Measurements from ENCODE around the gene NRG3. TPM values are rescaled to one million over a fixed set of nuclear protein-coding genes. Genes with fewer than 3 reads are reported as not detected.

Gene NRG3
- total RNA-seq, 1 experiment from 2014 or later = not detected

DNA sequence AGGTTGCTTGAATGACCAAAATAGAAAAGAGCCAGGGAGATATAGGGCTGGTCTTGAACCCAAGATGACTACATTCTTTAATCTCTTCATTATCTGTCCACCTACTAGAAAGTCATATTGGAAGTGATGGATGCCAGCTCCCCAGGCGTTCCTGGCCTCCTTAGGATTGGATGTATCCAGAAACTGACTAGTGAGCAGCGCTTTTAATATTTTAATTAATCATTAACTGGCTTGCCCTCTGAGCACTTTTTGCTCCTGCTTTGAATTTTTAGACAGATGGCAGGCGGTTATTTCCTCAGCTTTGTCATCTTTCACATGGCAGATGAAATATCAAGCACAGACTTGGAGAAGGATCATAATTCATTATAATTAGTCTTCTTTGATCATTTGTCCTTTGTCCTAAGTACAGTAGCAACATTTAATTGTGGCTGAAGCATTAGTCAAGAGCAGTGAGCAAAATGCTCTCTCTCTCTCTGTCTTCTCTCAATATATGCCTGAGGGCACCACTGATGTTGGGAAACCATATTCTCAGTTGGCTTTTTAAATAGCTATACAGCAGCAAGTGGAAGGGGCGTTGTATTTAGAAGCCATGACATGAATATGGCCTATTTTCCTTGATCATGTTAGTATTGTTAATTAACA, 588.0 kb downstream of the NRG3 start (continued):
- TF ChIP-seq, protein P1, sequence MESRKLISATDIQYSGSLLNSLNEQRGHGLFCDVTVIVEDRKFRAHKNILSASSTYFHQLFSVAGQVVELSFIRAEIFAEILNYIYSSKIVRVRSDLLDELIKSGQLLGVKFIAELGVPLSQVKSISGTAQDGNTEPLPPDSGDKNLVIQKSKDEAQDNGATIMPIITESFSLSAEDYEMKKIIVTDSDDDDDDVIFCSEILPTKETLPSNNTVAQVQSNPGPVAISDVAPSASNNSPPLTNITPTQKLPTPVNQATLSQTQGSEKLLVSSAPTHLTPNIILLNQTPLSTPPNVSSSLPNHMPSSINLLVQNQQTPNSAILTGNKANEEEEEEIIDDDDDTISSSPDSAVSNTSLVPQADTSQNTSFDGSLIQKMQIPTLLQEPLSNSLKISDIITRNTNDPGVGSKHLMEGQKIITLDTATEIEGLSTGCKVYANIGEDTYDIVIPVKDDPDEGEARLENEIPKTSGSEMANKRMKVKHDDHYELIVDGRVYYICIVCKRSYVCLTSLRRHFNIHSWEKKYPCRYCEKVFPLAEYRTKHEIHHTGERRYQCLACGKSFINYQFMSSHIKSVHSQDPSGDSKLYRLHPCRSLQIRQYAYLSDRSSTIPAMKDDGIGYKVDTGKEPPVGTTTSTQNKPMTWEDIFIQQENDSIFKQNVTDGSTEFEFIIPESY (IDR thresholded peaks at IDR 0.05; ENCODE audit: extremely low read depth, insufficient replicate concordance, low read length) = no peak
- TF ChIP-seq EZH2phosphoT487 (IDR thresholded peaks at IDR 0.05; ENCODE audit: borderline replicate concordance) (no peak), FOSL1 (IDR thresholded peaks at IDR 0.05; ENCODE audit: low read depth) (no peak), YY1 (IDR thresholded peaks at IDR 0.05; ENCODE audit: extremely low read depth, insufficient replicate concordance, low read depth, low read length) (no peak), SIN3A (IDR thresholded peaks at IDR 0.05; ENCODE audit: low read depth) (no peak), JUND (IDR thresholded peaks at IDR 0.05) (no peak), EGR1 (IDR thresholded peaks at IDR 0.05; ENCODE audit: low read depth) (no peak), CEBPB (IDR thresholded peaks at IDR 0.05; ENCODE audit: low read depth) (no peak)

DNA sequence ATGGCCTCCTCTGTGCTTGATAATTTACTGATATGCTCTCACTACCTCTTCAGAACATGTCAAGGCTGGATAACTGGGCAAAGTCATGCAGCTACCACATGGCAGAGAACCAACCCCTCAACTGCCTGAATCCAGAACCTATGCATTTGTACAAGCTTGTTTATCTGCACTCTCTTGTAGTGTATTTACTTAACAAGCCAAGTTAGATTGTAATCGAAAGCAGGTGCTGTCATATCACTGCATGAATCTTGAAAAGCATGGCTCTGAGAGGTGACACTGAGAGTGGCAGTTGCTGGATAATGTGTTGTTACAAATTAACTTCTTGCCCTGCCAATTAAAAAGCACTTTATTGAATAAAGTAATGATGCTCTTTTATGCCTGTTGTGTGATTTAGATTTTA, 588.6 kb downstream of the NRG3 start:
- peaks cover 14% of the 10 kb centered on the region in 2 experiments; a peak in 2 of 4 replicates for H3K9me3 ChIP-seq (ENCODE audit: control insufficient read depth in 1 of 2, insufficient read depth in 1 of 2, low read depth in 1 of 2, low read length in 2 of 2)
- H3K4me3 ChIP-seq (replicated peaks in 1 of 2; ENCODE audit: low read depth in 1 of 2, low read length in 2 of 2) = no peak overlapping the region
- no peaks in the 10 kb centered on the region for H3K36me3 ChIP-seq (ENCODE audit: control insufficient read depth in 1 of 2, insufficient read depth in 2 of 2, low read length in 2 of 2)
- no TSS peak for BruUV-seq (replicated peaks)
- no peaks in the 10 kb centered on the region for H3K27me3 ChIP-seq (ENCODE audit: insufficient read depth, low read length)
- ATAC-seq (no peak), DNase-seq (ENCODE audit: low read depth, low spot score) (no peak)
- no peaks in the 10 kb centered on the region for H4K20me1 ChIP-seq (ENCODE audit: insufficient read depth)
- H3K9me2 ChIP-seq (ENCODE audit: insufficient read depth) = no peaks in the 10 kb centered on the region
- H3K4me1 ChIP-seq (ENCODE audit: control insufficient read depth in 1 of 2, insufficient read depth in 2 of 2, low read length in 2 of 2) = no peaks in the 10 kb centered on the region
- CTCF ChIA-PET = no interaction called here
- intact Hi-C loops (cut with micrococcal nuclease) = no loop called here
- TF ChIP-seq SRF (IDR thresholded peaks at IDR 0.05; ENCODE audit: low read depth) = no peak
- H3K4me2 ChIP-seq (ENCODE audit: low read length) = no peak overlapping the region
- H2AFZ ChIP-seq (ENCODE audit: low read depth, low read length, poor library complexity, severe bottlenecking) = no peak overlapping the region
- H3K27ac ChIP-seq (ENCODE audit: low read depth, low read length) = no peak overlapping the region
- RAD21 ChIA-PET (ENCODE audit: low non-redundant PET in 1 of 2, low total read pairs in 2 of 2, uncharacterized antibody in 2 of 2, unreplicated experiment in 2 of 2) = no interaction called here
- no peaks in the 10 kb centered on the region for H3K79me2 ChIP-seq (ENCODE audit: insufficient read depth, low read length)
- POLR2A ChIA-PET = no interaction called here
- H3K9ac ChIP-seq (ENCODE audit: low read length) = no peak overlapping the region
